Ramos (cell line): ENCODE data around the gene C20orf204.
"Not testable (repeated sequence)": the region's sequence is repeated elsewhere in the genome, so short reads cannot be mapped to it uniquely, and the experiment has no call there.

Experiments
- in situ Hi-C: fragments of 300-500 bp; cut with MboI; formaldehyde crosslinking; loops from one replicate; pipeline ENCODE4 v1.14.3; 2022; ENCODE audit warnings: low sequenced_read_pairs; ENCODE audit not compliant: unreplicated experiment

Gene C20orf204

DNA sequence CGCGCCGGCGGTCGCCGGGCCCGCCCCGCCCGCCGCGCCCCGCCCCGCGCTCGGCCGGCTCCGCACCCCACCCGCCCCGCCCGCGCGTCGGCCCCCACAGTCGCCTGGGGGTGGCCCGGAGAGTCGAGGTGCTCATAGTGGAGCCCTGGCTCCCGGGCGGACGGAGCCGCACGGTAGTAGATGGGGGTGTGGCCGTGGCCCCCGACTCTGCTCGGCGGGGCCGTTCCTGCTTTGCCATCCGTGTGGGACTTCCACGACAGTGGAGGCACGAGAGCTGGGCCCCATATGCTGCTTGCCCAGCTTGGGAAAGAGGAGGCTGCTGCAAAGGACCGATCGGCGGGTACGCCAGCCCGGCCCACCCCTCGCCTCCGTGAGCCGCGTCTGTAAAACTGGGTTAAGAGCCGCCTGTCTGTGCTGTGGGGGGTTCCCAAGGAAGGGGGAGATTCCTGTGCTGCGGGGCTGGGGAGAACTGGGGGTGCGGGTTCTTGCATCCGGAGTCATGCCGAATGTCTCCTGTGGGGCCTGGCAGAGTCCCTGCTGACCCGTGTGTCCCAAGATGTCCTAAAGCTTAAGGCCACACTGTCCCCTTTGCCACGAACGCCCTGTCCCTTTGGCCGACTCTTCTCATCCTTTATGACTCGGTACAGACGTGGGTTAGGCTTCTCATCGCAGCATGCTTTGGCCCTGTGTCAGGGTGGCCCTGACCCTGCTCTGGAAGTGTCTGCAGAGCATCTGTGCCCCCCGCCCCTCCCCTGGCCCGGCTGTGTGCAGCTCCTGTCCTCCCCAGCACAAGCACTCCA lies 44.2 kb downstream of the C20orf204 start, which contains the start of gene OPRL1:
TSS of gene OPRL1 (plus strand) at position 70 of the 800 bp plus-strand sequence. CDS start 12,639 bp downstream, outside the sequence.
- in situ Hi-C loops = no loop called here

DNA sequence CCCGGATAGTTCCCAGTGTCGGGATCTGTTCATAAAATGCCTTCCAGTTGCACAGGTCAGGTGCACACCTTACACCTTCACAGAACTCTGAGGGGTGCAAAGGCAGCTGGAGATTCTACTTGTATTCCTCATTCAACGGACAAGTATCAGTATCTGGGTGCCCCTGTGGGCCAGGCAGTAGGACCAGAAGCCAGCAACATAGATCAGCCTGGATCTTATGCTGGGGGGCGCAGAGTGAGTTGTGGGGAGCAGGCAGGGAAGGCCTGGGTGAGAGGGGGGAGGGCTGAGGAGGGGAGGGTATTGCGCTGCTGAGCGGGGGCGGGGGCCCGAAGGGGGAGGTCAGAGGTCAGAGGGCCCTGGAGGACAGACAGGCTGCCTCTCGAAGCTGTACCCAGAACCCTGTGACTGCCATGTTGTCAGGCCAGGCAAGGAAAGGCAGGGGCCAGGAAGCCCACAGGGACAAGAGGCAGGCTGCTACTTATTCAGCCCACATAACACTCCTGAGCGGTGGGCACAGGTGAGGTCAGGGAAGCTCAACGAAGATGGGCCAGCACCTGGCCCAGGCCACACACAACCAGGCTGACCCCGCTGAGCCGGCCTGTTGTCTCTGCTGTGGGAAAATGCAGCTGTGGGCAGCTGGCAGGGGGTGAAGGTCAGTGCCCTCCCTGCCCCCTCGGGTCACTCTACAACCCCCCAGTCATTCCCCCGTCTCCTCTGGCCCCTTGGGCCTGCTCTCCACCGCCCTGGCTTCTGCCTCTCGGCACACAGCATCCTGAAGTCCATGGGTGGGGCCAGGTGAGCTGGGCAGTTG lies 45.0 kb downstream of the C20orf204 start:
- in situ Hi-C loops = no loop called here

DNA sequence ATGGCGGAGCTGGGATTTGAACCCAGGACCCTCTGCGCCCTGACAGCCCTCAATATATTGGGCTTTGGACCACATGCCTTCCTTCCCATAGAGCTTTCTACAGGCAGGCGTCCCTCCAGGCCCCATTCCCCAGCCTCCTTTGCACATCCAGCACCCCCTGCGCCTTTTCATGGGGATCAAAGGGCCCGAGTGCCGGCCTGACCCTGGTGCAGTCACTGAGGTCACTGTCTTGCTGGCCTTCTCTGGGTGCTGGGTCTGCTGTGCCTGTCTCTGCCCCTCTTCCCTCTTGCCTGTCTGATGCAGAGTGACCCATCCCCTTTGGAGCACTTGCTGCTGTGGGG lies 45.6 kb downstream of the C20orf204 start:
- in situ Hi-C loops = no loop called here

DNA sequence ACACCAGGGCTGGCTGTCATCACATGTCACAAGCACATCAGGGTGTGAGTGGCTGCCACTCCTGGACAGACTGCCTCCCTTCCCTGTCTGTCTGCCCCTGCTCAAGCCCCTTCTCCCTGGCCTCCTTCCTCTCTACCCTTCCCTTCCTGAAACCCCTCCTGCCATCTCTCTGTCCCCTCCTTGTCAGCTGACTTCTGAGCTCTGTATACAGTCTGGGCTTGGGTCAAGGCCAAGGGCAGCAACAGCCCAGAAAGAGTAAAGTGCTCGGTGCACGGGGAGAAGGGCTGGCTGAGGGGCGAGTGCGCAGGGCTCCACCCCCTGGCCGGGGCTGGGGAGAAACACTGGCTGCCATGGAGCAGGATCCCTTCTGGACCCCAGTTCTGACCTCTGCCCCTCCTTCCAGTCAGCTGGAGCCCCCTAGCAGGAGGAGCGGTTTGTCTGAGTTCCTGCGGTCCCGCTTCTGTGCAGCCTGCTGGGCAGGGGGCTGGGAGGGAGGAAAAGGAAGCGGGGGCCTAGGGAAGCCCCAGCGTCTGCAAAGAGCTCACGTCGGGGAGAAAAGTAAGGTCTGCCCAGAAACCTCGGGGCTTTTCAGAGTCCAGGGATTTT lies 46.2 kb downstream of the C20orf204 start:
- in situ Hi-C loops = no loop called here

DNA sequence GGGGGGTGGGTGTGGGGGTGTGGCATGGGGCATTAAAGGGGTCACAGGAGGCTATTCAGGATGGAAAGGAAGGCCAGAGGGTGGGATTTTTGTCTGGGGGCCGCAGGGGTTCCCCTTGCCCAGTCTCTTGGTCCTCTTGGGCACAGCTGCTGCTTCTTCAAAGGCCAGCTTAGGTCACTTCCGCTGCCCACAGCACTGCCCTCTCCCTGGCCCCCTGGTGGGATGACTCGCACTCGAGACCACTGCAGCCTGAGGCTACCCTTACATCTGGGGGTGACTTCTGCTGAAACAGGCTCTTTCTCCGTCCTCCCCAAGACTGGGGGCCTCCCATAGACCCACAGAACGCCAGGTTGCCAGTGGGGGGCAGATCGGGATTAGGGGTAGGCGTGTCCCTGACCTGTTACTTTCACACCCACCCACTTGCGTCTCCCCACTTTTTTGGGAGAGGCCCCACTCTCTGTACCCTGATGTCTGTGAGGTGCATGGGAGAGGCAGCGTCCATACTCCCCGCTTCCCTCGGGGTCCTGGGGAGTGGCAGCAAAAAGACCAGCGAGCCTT lies 46.9 kb downstream of the C20orf204 start:
- in situ Hi-C loops = no loop called here

DNA sequence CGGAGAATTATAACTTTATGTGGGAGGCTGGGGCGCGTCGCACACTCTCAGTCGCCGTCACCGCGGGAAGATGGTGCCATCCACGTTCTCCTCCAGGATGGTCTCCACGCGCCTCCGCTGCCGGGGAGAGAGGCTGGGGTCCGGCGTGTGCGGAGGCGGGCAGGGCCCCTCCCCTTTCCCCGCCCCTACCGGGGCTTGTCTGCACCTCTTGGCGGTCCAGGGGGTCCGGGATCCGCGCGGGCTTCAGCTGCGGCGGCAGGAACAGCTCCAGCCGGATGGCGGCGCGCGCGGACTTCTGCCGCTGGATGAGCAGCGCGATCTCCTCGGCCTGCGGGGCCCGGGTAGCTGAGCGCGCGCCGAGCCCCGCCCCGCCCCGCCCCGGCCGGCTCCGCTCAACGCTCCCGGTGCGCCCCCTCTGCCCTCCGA lies 47.4 kb downstream of the C20orf204 start:
- in situ Hi-C loops = no loop called here

DNA sequence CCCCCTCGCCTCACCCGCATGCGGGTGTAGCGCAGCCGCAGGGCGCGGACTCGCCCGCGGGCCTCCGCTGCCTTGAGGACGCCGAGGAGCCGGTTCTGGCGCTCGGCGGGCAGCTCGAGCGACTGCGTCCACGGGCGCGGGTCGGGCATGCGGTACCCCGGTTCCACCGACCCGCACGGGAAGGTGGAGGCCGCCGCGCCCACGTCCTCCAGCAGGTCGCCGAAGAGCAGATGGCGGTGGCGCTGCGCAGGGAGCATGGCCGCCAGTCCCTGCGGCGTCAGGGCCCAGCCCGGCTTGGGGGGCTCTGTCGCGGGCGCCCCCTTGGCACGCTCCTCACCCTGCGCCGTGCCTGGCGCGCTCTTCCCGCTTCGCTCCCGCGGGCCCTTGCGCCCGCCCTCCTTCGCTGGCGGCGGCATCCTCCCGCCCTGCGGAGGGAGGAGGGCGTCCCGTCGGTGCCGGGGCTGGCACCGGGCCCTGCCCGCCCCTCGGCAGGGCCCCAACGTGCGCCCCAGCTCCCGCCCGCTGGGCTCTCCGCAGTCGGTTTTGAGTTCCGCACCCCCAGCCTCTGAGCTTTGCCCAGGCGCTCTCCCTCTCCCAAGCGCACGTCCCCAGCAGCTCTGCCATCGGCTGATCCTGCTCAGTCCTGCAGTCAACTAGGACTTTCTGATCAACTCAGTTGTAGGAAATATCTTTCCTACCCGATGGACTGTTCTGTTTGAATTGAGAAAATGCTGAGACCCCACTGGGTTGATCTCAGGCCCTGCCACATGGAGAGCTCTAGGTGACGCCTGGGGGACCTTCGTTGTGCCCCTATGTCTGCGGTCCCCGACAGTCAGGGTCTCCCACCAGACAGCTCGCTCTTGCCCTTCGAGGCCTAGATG lies 48.1 kb downstream of the C20orf204 start, which contains the start of gene LKAAEAR1:
TSS of gene LKAAEAR1 (minus strand) at position 595 of the 881 bp plus-strand sequence. CDS start at position 416, 179 bp downstream.
- in situ Hi-C loops = no loop called here

DNA sequence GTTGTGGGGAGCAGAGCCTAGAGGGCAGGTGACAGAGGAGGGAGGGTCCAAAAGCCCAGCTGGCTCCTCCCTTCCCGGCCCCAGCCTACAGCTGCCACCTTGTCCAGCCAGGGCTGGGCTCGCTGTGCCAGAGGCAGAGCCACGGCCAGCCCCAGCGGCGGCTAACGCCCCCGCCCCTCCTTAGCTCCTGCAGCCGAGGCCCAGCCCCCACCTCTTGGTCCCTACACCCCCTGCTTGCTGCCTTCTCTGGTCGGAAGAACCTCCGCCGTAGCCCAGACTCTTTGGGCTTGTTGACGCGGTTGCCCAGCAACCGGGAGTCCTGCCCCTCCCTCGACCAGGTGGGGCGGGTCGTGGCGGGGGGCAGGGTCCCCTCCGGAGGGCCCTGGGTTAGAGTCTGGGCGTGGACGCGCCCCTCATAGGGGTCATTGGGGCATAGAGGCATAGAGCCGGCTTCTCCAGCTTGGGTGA lies 48.7 kb downstream of the C20orf204 start:
- in situ Hi-C loops = no loop called here

DNA sequence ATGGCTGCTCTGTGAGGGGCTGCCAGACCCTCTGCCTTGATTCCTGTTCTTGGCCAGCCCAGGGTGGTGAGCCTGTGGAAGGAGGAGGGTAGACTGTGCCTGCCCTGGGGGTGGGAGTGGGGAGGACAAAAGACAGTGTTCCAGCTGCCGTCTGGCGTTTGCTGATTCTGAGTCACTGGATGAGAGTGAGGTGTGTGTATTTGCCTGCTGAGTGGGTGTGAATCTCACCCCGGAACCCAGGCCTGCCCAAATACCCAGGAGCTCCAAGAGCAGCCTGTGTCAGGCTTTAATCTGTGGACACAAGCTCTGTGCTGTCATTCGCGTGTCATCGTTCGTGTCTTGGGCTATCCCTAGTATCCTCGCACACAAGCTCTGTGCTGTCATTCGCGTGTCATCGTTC lies 50.8 kb downstream of the C20orf204 start:
- in situ Hi-C loops = no loop called here

DNA sequence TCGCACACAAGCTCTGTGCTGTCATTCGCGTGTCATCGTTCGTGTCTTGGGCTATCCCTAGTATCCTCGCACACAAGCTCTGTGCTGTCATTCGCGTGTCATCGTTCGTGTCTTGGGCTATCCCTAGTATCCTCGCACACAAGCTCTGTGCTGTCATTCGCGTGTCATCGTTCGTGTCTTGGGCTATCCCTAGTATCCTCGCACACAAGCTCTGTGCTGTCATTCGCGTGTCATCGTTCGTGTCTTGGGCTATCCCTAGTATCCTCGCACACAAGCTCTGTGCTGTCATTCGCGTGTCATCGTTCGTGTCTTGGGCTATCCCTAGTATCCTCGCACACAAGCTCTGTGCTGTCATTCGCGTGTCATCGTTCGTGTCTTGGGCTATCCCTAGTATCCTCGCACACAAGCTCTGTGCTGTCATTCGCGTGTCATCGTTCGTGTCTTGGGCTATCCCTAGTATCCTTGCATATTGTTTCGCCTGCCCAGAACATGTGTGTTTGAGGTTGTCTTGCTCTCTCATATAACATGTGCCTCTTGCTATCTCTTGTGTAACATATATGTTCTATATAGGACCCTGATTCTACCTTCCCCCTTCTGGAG lies 51.3 kb downstream of the C20orf204 start:
- in situ Hi-C loops = not testable (repeated sequence)

DNA sequence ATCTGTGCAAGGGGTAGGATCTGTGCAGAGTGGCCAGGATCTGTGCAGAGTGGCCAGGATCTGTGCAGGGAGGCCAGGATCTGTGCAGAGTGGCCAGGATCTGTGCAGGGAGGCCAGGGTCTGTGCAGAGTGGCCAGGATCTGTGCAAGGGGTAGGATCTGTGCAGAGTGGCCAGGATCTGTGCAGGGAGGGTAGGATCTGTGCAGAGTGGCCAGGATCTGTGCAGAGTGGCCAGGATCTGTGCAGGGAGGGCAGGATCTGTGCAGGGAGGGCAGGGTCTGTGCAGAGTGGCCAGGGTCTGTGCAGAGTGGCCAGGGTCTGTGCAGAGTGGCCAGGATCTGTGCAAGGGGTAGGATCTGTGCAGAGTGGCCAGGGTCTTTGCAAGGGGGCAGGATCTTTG lies 52.6 kb downstream of the C20orf204 start:
- in situ Hi-C loops = not testable (repeated sequence)
